GM19463 (cell line): ENCODE results near the gene FAF1.
A peak's percentile ranks its signal among the peaks of the same experiment; 100 is the strongest.

Experiments used
- ATAC-seq: cut with Tn5 transposase; IDR thresholded peaks from one replicate; pipeline ENCODE4 v1.9.1; 2021; ENCODE audit warnings: mild to moderate bottlenecking, moderate library complexity; ENCODE audit not compliant: unreplicated experiment

The FAF1 gene

DNA sequence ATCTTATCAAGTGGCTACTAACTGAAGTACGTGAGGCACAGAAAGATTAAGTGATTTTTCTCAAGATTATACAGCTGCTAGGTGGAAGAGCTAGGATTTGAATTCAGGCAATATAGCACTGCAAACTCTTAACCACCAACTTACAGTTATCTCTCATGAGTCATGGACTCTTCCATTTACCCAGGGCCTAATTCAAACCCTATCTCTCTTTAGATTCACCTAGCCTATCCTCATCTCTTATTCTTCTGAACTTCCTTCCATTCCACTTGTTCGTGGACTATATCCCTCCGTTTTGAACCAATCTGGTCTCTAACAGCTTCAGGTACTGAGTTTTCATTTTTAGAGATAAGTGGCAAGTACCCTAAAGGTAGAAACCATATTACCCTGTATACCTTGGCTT, 444.0 kb downstream of the FAF1 start:
- no peak for ATAC-seq

DNA sequence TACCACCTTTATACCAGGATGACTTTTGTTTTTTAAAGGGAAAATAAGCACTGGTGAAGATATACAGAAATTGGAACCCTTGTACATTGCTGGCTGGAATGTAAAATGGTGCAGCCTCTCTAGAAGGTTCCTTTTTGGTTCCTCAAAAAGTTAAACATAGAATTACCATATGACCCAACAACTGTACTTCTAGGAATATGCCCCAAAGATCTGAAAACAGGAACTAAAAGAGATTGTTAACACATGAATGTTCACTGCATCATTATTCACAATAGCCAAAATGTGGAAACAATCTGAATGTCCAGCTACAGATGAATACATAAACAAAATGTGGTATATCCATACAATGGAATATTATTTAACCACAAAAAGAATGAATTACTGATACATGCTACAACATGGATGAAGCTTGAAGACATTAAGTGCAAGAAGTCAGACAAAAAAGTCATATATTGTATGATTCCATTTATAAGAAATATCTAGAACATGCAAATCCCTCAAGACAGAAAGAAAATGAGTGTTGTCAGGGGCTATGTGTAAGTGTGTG, 452.0 kb downstream of the FAF1 start:
- ATAC-seq: no peak

DNA sequence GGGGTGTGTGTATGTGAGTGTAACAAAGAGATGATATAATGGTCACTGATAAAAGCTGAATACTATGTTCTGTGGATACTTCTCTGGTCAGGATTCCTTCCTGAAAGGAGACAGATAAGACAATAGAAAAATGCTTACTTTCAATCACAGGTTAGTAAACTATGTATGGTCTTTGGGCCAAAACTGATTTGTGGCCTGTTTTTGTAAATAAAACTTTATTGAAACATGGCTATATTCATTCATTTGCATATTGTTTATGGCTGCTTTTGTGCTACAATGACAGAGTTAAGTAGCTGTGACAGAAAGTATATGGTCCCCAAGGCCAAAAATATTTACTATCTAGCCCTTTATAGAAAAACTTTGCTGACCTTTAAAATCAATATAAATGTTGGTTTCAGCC, 454.6 kb downstream of the FAF1 start:
- ATAC-seq: no peak

DNA sequence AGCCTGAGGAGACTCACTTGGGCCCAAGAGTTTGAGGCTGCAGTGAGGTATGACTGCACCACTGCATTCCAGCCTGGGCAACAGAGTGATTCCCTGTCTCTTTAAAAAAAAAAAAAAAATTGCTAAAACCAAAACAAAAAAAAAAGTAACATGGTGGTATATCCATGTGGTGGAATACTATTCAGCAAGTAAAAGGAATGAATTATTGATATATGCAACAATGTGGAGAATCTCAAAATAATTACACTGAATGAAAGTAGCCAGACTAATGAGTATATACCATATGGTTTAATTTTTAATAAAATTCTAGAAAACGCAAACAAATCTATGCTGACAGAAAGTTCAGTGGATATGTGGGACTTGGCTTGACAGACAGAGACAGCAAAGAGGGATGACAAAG, 456.6 kb downstream of the FAF1 start:
- no peak for ATAC-seq

DNA sequence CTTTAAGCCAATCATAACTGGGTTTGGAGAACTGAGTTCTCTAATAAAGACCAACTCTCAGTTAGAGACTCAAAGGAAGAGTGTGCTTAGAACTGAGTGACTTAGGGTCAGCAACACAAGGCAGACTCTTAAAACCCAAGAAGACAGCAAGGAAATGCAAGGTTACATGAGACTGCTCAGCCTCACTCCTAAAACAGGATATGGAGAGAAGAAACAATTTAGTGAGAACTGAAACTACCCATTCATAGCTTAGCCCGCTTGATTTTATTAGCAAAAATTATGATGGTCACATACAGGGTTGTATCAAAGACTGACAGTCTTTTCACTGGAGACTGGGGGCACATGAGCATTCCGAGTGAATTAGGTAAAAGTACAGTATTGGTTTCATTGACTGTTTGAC, 457.9 kb downstream of the FAF1 start:
- ATAC-seq: no peak

DNA sequence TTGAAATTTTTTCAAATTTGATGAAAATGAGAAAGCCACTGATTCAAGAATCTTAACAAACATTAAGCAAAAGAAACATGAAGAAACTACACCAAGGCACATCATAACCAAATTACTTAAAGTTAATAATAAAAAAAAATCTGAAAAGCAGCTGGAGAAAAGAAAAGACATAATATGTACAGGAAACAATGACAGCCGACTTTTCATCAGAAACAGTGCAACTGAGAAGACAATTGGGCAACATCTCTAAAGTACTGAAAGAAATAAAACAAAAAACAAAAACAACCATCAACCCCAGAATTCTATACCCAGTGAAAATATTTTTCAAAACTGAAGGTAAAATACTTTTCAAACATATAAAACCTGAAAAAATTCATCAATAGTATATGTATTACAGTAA, 463.1 kb downstream of the FAF1 start:
- no peak for ATAC-seq

DNA sequence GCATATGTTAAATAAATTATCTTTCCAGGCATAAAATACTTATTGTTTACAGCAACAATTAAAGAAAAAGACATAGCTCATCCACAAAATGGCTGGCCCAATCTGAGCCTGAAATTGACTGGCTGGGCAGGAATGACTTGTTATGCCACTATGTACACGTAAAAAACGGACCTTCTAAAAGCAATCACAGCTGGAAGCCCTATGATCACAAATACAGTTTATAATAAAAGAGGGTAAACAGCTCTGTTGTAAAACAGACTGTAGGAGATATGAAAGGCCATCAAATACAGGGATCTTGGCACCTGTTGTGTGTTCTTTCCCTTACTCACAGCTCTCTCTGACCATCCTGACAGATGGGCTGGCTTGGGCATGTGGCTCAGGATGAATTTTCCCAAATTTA, 466.4 kb downstream of the FAF1 start:
- ATAC-seq: no peak

DNA sequence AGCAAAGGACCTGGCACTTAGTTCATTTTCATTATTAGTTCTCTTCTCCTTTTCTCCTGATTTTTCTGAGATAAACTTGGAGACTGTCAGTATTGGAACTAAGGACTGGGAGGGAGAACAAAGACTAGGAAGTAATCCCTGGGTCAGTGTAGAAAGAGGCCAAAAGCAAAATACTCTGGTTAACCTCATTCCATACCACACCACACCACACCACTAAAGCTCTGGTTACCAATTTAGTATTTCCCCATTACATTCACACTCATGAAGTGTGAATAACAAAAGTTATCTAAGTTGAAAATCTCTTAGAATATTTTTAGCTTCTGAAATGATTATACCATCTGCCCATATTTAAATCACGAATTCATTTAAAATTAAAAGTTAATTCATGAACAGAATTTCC, 467.9 kb downstream of the FAF1 start:
- no peak for ATAC-seq

DNA sequence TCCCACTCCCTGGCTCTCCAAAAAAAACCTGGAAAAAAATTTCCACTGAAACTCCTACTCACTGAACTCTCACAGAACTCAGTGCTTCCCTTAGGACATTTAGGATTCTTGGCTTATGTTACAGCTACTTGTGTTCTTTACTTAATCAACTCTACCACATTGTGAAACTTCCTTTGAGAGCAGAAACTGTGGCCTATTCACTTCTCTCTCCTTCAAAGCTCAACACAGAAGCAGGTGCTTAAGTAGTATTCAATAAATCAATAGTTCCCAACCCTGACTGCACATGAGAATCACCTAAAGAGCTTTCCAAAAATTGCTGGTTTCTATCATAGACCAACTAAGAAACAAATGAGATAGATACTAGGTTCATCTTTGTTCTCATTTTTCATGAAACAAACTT, 468.9 kb downstream of the FAF1 start:
- ATAC-seq: no peak

DNA sequence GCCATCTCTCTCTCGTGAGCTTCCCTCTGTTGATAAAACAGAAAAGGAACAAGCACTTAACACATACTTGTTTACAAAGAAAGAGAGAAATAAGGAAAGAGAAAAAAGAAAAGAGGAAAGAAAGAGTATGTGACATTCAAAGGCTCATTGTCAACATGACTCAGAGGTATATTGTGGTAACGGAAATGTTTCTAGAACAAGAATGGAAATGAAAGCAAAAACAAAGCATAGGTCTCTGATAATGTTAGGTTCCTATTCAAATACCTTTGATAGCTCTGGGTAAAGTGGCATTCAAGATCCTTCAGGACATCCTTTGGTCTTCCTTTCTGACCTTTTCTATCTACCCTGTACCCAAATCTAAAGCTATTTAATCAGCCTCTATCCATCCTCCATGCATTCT, 469.4 kb downstream of the FAF1 start:
- no peak for ATAC-seq

DNA sequence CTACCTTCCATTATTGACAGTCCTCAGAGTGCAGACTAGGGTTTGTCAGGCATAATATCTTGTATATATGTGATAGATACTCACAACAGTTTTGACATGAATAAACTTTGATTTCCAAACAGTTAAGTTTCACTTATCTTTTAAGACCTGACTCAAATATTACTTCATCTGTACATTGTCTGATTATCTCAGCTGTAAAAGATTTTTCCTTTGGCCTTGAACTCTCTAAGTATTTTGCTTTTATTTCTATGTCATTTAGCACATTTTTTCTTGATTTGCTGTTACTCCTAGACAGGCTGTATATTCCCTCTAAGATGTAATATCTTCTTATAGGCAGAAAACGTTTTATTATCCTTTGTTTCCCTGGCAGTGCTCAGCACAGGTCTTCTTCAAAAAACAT, 471.2 kb downstream of the FAF1 start:
- ATAC-seq: no peak

DNA sequence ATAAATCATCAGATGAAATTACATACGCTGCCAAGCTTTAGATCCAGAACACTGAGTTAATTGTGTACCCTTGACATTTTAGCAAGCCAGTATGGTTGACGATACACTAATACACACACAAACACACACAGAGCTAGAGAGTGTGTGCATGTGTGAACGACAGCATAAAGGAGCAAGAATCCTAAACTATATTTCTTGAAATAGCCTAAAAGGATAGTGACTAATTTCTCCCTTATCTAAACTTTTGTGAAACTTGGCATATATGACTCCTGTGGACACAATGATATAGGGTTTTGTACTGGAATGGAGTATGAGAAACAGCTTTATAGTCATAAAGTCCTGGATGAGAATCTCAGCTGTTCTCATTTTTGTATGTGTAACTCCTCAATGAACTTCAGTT, 471.7 kb downstream of the FAF1 start:
- ATAC-seq: no peak

DNA sequence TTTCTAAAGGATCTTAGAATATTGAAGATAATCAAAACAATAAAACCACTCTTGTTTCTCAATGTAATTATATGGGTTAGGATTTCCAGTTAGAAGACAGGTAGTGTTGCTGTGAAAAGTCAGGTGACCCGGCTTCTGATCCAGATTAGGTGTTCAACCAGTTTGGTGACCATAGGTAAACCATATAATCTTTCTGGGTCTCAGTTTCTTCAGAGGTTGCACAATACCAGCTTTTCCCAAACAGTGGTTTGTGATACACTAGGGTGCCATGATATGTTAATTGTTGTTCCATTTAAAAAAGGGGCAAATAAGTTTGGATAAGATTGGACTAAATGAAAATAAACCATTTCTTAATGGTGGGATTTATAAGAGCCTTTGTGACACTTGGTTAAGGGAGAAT, 472.3 kb downstream of the FAF1 start:
- ATAC-seq: no peak

DNA sequence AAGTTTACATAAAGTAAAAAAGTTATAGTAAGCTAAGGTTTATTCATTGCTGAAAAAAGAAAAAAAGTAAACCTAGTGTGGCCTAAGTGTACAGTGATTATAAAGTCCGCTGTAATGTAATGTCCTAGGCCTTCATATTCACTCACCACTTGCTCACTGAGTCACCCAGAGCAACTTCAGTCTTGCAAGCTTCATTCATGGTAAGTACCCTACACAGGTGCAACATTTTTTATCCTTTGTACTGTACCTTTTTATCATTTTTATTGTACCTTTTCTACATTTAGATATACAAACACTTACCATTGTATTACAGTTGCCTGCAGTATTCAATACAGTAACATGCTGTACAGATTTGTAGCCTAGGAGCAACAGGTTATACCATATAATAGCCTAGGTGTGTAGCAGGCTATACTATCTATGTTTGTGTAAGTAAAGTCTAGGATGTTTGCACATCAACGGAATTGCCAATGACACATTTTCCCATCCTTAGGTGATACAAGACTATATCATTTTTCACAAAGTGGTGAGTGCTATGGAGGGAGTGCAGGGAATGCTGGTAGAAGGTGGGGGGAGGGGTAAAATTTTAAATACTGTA, 478.8 kb downstream of the FAF1 start:
- ATAC-seq: no peak

DNA sequence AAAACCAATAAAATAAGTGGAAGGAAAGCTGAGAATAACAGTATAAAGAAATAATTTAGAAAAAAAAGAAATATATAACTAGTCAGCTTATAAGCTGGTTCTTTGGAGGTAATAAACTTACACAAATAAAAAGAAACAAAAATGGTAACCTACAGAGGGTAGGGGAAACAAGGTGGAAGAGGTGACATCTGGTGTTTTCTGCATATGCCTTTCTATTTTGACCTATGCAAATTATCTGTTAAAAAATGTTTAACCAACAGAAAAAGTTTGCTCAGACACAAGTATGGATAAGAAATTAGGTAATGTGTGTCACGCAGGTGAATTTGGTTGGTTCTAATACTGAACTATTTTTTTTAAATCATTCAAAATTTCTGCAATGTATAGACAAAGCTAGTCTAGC, 483.3 kb downstream of the FAF1 start:
- peak; percentile 50 for ATAC-seq

DNA sequence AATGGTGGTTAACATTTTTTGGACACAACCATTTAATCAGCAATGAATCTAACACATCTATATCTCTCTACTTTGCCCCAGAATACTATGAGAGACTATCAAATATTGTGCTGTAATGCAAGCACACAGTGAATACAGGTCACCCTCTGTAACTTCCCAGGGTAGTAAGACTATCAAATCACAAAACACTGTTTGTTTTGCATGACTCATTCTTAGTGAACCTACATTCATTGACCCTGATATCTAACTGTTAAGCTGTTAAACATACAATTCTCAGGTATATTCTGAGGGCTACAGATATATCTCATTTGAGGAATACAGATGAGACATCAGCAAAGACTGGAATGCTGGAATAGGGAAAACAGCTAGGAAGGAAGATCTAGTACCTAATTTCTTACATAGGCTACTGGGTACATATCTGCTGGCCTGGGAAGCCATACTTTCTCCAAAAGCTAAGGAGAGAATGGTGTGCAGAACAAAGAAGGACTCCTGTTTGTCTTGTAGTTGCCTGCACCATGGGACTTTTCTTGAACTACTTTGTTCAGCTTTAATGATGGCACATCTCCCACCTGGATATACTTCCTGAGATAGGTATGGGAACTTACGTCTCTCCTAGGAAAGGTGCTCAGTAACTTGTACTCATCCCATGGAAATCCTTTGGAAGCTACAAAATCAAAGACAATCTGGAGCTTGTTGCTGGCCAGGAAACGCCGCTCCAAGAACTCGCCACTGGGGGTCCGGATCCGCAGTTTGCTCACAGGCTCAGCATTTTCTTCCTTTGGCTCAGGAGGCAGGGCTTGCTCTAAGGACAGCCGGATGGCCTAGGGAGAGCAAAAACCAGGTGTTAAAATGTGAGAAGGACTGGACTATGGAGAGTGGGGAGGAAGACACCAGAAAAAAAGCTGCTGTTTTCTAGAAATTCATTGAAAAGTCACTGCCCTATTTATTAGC, 484.9 kb downstream of the FAF1 start:
- ATAC-seq: no peak

DNA sequence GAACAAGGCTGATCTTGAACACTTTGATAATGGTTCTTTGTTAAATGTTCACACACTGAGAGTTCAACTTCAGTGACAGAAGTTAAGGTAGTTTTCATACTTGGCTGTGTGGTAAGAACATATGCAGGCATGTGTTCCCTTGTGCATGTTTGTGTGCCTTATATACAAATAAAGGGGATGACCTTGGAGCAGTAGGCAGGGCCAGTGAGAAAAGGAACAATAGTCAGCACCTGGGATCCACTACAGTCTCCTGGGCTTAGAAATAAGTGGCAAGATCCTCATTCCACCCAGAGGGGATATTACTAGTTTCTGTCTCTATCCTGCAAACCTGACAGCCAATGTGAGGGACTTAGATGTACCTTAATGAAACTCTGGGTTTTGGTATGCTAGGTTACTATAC, 486.6 kb downstream of the FAF1 start:
- ATAC-seq: no peak

DNA sequence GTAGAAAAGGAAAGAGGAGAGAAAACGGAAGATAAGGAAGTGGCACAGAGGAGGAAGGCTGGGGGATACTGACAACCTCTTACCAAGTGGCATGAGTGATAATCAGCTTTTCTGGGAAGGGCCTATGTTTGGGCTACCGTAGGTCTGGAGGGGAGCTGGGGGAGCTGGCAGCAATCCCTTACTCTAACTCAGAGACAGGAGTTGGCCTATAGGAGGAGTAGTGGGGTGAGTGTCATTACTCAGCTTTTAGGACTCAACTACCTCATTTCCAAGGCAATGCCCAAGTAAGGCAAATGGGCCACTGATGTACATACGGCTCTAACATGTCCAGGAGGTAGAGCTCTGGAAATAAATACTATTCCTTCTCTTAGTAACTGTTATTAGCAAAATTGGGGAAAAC, 488.1 kb downstream of the FAF1 start:
- no peak for ATAC-seq

DNA sequence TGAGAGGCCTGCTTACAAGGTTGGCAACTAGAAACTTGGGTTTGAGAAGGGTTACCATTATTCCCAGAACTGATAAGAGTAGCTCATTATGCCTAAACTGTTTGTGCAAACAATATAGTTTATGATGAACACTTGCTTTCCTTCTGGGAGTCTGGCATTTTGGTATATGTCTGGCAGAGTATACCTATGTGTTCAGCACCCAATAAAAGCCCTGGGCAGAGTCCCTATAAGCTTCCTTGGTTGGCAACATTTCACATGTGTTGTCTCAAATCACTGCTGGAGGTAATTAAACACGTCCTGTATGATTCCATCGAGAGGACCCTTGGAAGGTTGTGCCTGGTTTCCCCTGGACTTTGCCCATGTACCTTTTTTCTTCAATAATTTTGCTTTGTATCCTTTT, 497.1 kb downstream of the FAF1 start:
- ATAC-seq: no peak

DNA sequence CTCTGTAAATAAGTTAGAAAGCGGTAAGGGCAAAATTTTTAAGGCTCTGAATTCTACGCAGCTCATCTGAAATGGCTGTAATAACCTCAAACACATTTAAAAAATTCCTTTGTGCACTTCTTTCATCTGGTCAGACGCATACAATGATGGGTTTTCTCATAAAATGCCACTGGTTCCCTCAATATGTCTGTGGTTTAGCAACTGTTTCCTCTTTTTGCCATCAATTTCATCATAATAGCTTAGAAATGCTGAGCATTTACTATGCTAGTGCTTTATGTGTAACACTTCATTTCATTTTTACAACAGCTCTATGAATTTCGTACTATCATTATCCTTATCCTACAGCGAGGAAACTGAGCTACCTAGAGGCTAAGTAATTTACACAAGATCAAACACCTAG, 501.6 kb downstream of the FAF1 start:
- no peak for ATAC-seq

DNA sequence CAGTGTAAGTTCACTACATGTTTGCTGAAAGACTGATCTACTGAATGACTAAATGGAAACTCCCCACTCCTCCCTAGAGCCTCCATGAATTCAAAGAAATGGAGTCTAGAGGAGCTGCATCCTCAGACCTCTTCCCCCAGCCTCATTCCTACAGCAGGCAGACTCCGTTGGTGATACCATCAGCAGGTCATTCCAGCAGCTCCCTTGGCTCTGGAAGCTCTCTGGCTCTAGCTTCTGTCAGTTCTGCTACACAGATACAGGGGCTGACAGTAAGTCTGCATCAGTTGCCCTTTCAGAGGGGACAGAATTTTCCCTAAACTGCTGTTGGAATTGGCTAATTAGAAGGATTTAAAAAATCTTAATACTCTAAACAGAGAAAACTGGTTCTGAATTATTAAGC, 505.2 kb downstream of the FAF1 start:
- ATAC-seq: no peak

DNA sequence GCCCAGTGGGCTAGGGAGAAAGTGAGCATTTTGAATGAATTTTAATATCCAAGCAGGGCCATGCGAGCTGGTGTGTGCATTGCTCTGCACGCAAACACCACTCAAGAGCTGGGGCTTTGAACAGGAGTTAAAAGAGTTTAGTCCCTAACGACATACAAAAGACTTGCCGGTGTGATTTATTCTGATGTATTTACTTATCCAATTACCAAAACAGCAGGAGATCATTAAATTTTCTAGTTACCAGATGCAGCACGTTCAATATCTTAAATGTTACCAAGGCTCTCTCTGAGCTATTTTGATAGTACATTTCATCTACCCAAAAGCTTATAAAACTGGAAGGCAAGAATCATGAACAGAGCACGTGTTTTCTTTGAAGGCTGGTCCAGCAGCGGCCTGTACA, 506.8 kb downstream of the FAF1 start:
- ATAC-seq: no peak
